Hepatocyte (in vitro differentiated cells): ENCODE measurements around the gene PRKCA. TPM values are rescaled to one million over a fixed set of nuclear protein-coding genes. Genes with fewer than 3 reads are reported as not detected.

Experiments used
- DNase-seq: peaks from one replicate; pipeline ENCODE4 v3.0.0-alpha.2; 2016; ENCODE audit warnings: low spot score
- H2AFZ ChIP-seq: fragments of 200-600 bp; sonication (generic); 2 replicates; pipeline ENCODE4 v1.6.0; 2016; ENCODE audit warnings: antibody characterized with exemption, mild to moderate bottlenecking
- H3K27ac ChIP-seq: fragments of 200-600 bp; sonication (generic); 2 replicates; pipeline ENCODE4 v1.5.1; 2016; ENCODE audit warnings: mild to moderate bottlenecking
- H3K27me3 ChIP-seq: fragments of 200-600 bp; sonication (generic); 2 replicates; pipeline ENCODE4 v1.6.1; 2016
- H3K36me3 ChIP-seq: fragments of 200-600 bp; sonication (generic); replicated peaks from 2 replicates; pipeline ENCODE4 v1.5.1; 2016; ENCODE audit warnings: low read depth; ENCODE audit not compliant: insufficient read depth
- H3K4me1 ChIP-seq: fragments of 200-600 bp; sonication (generic); 2 replicates; pipeline ENCODE4 v1.5.1; 2016; ENCODE audit warnings: mild to moderate bottlenecking, moderate library complexity; ENCODE audit not compliant: insufficient read depth
- H3K4me2 ChIP-seq: fragments of 200-600 bp; sonication (generic); 2 replicates; pipeline ENCODE4 v1.6.0; 2016
- H3K4me3 ChIP-seq: fragments of 200-600 bp; sonication (generic); 2 replicates; pipeline ENCODE4 v1.5.1; 2016; ENCODE audit warnings: mild to moderate bottlenecking
- H3K79me2 ChIP-seq: fragments of 200-600 bp; sonication (generic); 2 replicates; pipeline ENCODE4 v1.6.0; 2017; ENCODE audit warnings: mild to moderate bottlenecking
- H3K9me2 ChIP-seq: fragments of 200-600 bp; sonication (generic); replicated peaks from 2 replicates; pipeline ENCODE4 v1.6.0; 2017; ENCODE audit warnings: mild to moderate bottlenecking; ENCODE audit not compliant: insufficient read depth
- H3K9me3 ChIP-seq: fragments of 200-600 bp; sonication (generic); 2 replicates; pipeline ENCODE4 v1.5.1; 2016; ENCODE audit warnings: low read depth, mild to moderate bottlenecking
- H4K20me1 ChIP-seq: fragments of 200-600 bp; sonication (generic); 2 replicates; pipeline ENCODE4 v1.6.0; 2016; ENCODE audit warnings: mild to moderate bottlenecking; ENCODE audit not compliant: insufficient read depth, poor library complexity, severe bottlenecking
- EZH2 ChIP-seq: fragments of 200-600 bp; sonication (generic); IDR thresholded peaks from 2 replicates; pipeline ENCODE4 v1.6.1; 2016; ENCODE audit warnings: antibody characterized with exemption, mild to moderate bottlenecking, borderline replicate concordance
- EZH2phosphoT487 ChIP-seq: fragments of 200-600 bp; sonication (generic); IDR thresholded peaks from one replicate; pipeline ENCODE4 v1.6.1; 2018; ENCODE audit warnings: antibody characterized with exemption, mild to moderate bottlenecking, low read depth, moderate library complexity; ENCODE audit not compliant: unreplicated experiment, severe bottlenecking
- WGBS: methylation state at CpG from one replicate; pipeline ENCODE4 v1.1.6; 2016; ENCODE audit warnings: low lambda C conversion rate; ENCODE audit errors: missing lambda C conversion rate; 5-methylcytosine and 5-hydroxymethylcytosine counted together
- polyA plus RNA-seq: library from polyadenylated mRNA; unstranded; fragments of >200 nt; fragmentation: Nextera tagmentation; extraction: Ambion mirVana; gene quantifications from 2 replicates; pipeline ENCODE4 v1.2.1, GENCODE V29; 2016
- total RNA-seq: library from RNA; depleted of rRNA; stranded (reverse); fragments of >200 nt; gene quantifications from 2 replicates; pipeline ENCODE4 v1.2.3, GENCODE V29; 2014
- TF ChIP-seq, protein P1 (sequence below): fragments of 200-600 bp; sonication (generic); IDR thresholded peaks from 2 replicates; pipeline ENCODE4 v1.5.1; 2016; ENCODE audit warnings: antibody characterized with exemption, mild to moderate bottlenecking; ENCODE audit not compliant: poor library complexity

The PRKCA gene
- total and polyA plus RNA-seq, 2 experiments from 2014 or later: 5.9 to 18.5 TPM

DNA sequence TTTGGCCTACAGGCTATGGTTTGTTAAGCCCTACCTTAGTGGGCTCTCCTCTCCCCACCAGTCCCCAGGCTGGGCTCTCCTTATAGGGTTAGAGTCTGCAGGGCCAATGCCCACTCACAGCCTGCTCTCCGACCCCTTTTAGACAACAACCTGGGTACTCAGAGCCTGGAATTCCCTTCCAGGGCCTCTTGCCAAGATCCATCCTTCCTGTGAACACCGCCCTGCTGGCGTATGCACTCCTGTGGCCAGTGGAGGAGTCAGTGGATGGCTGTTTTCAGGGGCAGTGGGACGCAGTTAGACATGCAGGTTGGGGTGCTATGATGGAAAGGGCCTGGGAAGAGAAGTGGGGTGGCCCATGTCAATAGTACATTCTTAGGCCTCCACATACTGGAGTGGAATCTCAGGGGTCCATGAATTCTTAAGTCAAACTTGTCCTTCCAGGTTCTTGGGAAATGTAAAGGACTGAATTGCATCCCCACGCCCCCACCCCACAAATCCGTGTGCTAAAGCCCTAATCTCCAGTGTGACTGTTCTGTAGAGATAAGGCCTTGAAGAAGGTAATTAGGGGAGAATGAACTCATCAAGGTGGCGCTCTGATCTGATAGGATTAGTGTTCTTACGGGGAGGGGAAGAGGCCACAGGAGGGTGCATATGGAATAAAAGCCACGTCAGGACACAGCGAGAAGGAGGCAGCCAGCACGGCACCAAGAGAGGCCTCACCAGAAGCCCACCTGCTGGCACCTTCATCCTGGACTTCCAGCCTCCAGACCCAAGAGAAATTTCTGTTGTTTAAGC, 450.9 kb downstream of the PRKCA start:
- Histone ChIP-seq H3K4me3 (no peak overlapping the region), H3K9me2 (no peaks in the 10 kb centered on the region), H3K4me2 (no peak overlapping the region), H3K27me3 (no peaks in the 10 kb centered on the region), H3K4me1 (no peaks in the 10 kb centered on the region), H2AFZ (no peak overlapping the region), H3K27ac (no peak overlapping the region), H3K36me3 (no peaks in the 10 kb centered on the region), H3K79me2 (no peaks in the 10 kb centered on the region), H3K9me3 (no peaks in the 10 kb centered on the region), H4K20me1 (no peaks in the 10 kb centered on the region)
- TF ChIP-seq EZH2 (no peak), EZH2phosphoT487 (no peak)
- TF ChIP-seq, protein P1, sequence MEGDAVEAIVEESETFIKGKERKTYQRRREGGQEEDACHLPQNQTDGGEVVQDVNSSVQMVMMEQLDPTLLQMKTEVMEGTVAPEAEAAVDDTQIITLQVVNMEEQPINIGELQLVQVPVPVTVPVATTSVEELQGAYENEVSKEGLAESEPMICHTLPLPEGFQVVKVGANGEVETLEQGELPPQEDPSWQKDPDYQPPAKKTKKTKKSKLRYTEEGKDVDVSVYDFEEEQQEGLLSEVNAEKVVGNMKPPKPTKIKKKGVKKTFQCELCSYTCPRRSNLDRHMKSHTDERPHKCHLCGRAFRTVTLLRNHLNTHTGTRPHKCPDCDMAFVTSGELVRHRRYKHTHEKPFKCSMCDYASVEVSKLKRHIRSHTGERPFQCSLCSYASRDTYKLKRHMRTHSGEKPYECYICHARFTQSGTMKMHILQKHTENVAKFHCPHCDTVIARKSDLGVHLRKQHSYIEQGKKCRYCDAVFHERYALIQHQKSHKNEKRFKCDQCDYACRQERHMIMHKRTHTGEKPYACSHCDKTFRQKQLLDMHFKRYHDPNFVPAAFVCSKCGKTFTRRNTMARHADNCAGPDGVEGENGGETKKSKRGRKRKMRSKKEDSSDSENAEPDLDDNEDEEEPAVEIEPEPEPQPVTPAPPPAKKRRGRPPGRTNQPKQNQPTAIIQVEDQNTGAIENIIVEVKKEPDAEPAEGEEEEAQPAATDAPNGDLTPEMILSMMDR: no peak
- 71% methylated on average over 11 of the region's 11 CpGs for whole genome bisulfite sequencing
- DNase-seq: no peak

- no peaks in the 10 kb centered on the region for H3K27me3 ChIP-seq
- TF ChIP-seq, protein P1: no peak
- TF ChIP-seq EZH2 (no peak), EZH2phosphoT487 (no peak)
- 85% methylated on average over 18 of the region's 18 CpGs for WGBS
- H3K36me3 ChIP-seq: no peaks in the 10 kb centered on the region
- no peak overlapping the region for H3K4me2 ChIP-seq
- no peak overlapping the region for H3K27ac ChIP-seq
- H2AFZ ChIP-seq: no peak overlapping the region
- H3K79me2 ChIP-seq: no peaks in the 10 kb centered on the region
- H3K4me1 ChIP-seq: no peaks in the 10 kb centered on the region
- DNase-seq: no peak
- H3K9me2 ChIP-seq: no peaks in the 10 kb centered on the region
- H3K9me3 ChIP-seq: no peaks in the 10 kb centered on the region
- no peak overlapping the region for H3K4me3 ChIP-seq
- H4K20me1 ChIP-seq: no peaks in the 10 kb centered on the region
These were observed 452.9 kb downstream of the PRKCA start for GRCh38 chr17:66755101-66755943.

DNA sequence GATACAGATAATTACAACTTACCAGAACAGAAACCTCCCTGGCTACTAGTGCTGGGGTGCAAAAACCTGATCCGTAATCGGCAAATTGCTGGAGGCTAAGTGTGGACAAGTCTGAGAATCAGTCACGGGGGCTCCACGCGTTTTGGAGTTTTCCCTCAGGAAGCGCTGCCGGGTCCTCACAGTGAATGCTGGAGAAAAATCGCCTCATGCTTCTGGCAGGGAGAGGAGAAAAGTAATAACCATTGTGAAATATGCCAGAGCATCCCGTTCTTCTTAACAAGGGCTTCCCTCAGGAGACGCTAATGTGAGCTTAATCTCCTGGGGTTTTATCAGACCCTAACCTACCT, 453.5 kb downstream of the PRKCA start:
- DNase-seq: no peak
- Histone ChIP-seq H3K4me1 (no peaks in the 10 kb centered on the region), H3K27me3 (no peaks in the 10 kb centered on the region), H3K36me3 (no peaks in the 10 kb centered on the region), H3K9me2 (no peaks in the 10 kb centered on the region), H2AFZ (no peak overlapping the region), H3K27ac (no peak overlapping the region), H4K20me1 (no peaks in the 10 kb centered on the region), H3K9me3 (no peaks in the 10 kb centered on the region), H3K4me2 (no peak overlapping the region), H3K79me2 (no peaks in the 10 kb centered on the region), H3K4me3 (no peak overlapping the region)
- WGBS: 74% methylated on average over 10 of the region's 10 CpGs
- no peak for TF ChIP-seq EZH2phosphoT487
- no peak for TF ChIP-seq EZH2
- TF ChIP-seq, protein P1: no peak
